Measurements from ENCODE around the gene TEX22.

The TEX22 gene

DNA sequence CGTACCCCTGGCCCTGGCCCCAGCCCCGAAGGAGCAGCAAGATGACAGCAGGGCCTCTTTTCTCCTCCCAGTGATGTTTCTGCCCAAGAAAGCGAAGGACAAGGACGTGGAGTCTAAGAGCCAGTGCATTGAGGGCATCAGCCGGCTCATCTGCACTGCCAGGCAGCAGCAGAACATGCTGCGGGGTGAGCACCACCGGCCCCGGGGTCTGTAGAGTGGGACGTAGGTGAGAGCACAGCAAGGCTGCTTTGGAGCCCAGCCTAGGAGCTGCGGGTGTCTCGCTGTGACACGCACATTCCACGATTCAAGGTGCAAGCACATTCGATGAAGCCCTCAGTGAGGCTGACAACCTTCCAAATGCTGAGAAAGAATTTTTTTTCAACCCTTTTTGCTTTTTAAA lies 5.2 kb upstream of the TEX22 start:
- Histone ChIP-seq H3F3A (ENCODE audit: insufficient read depth, low read length) (no peaks in the 10 kb centered on the region), H3K9ac (ENCODE audit: low read length) (no peak overlapping the region), H3K27ac (ENCODE audit: low read depth, low read length, poor library complexity, severe bottlenecking) (no peak overlapping the region), H3K9me3 (ENCODE audit: low read length) (no peaks in the 10 kb centered on the region), H3K36me3 (ENCODE audit: insufficient read depth, low read length) (no peaks in the 10 kb centered on the region), H3K4me3 (ENCODE audit: low read depth, low read length, poor library complexity, severe bottlenecking) (no peak overlapping the region), H3K9me2 (ENCODE audit: low read depth, low read length) (no peaks in the 10 kb centered on the region), H4K20me1 (ENCODE audit: insufficient read depth, low read length) (no peaks in the 10 kb centered on the region), H3K4me2 (ENCODE audit: low read length) (no peak overlapping the region), H3K27me3 (ENCODE audit: insufficient read depth, low read length) (peaks cover 11% of the 10 kb centered on the region; the same call in 1 of the 2 replicates), H3K4me1 (ENCODE audit: insufficient read depth, low read length, severe bottlenecking) (peaks cover 7% of the 10 kb centered on the region), H3K79me2 (ENCODE audit: insufficient read depth, low read length) (no peaks in the 10 kb centered on the region), H2AFZ (ENCODE audit: low read length) (no peak overlapping the region)
- TF ChIP-seq, protein P1, sequence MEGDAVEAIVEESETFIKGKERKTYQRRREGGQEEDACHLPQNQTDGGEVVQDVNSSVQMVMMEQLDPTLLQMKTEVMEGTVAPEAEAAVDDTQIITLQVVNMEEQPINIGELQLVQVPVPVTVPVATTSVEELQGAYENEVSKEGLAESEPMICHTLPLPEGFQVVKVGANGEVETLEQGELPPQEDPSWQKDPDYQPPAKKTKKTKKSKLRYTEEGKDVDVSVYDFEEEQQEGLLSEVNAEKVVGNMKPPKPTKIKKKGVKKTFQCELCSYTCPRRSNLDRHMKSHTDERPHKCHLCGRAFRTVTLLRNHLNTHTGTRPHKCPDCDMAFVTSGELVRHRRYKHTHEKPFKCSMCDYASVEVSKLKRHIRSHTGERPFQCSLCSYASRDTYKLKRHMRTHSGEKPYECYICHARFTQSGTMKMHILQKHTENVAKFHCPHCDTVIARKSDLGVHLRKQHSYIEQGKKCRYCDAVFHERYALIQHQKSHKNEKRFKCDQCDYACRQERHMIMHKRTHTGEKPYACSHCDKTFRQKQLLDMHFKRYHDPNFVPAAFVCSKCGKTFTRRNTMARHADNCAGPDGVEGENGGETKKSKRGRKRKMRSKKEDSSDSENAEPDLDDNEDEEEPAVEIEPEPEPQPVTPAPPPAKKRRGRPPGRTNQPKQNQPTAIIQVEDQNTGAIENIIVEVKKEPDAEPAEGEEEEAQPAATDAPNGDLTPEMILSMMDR (IDR thresholded peaks at IDR 0.05; ENCODE audit: low read length) = no peak
- TF ChIP-seq EZH2 (IDR thresholded peaks at IDR 0.05; ENCODE audit: borderline replicate concordance, low read length) = no peak

DNA sequence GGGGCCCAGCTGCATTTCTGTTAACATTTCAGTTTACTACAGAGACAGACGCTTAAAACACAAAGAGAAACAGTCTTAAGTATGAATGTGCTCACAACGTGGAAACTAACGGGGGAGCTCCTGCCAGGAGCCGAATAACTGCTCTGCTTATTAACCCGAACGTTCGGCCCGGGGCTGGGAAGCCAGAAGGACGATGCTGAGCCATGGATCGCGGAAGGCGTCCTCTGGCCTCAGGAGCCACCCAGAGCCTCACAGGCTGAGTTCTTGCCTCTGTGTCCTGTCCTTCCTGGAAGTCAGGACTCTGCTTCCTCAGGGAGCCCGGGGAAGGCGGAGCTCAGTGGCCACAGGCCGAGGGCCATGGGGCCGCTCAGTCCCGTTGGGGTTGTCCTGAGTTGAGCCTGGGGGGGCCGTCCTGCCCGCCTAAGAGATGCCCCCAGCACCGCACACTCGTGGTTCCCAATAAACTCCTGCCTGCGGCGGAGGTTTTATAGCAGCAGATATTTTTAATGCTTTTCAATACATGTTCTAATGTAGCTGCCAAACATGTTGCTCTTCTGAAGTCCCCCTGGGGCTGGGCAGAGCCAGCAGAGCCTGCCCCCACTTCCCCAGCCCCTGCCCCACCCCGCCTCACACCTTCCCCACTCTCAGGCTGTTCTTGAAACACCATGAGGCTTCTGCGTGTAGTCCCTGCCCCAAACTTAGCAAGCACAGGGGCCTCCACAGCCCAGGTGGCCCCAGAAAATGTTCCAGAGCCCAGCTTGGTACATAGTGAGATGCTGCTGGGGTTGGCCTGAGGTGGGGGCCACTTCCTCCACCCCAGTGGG lies 3.4 kb upstream of the TEX22 start:
- TF ChIP-seq EZH2 (IDR thresholded peaks at IDR 0.05; ENCODE audit: borderline replicate concordance, low read length) = no peak
- TF ChIP-seq, protein P1 (IDR thresholded peaks at IDR 0.05; ENCODE audit: low read length) = no peak

DNA sequence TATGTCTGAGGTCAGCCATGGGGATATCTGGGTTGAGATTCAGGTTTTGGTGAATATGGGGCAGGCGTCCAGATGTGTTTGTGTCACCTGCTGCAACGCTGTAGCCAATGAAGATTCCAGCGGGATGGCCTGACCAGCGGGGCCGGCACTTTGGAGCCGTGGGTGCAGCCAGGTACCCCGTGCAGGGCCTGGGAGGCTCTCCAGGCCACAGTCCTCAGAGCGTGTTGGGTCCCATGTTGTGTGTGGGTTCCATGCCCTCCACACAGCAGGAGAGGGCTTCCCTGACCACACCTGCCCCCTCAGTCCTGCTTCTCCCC lies 2.8 kb upstream of the TEX22 start:
- no peak overlapping the region for H3K9ac ChIP-seq (ENCODE audit: low read length)
- H3K4me2 ChIP-seq (ENCODE audit: low read length) = no peak overlapping the region
- TF ChIP-seq, protein P1 (IDR thresholded peaks at IDR 0.05; ENCODE audit: low read length) = no peak
- no peak for TF ChIP-seq EZH2 (IDR thresholded peaks at IDR 0.05; ENCODE audit: borderline replicate concordance, low read length)

More for the DNA sequence above, 3.4 kb upstream of the TEX22 start:
- Histone ChIP-seq H3K27ac (ENCODE audit: low read depth, low read length, poor library complexity, severe bottlenecking) (no peak overlapping the region), H3K27me3 (ENCODE audit: insufficient read depth, low read length) (peaks cover 7% of the 10 kb centered on the region; the same call in 1 of the 2 replicates), H3K4me2 (ENCODE audit: low read length) (no peak overlapping the region), H3K79me2 (ENCODE audit: insufficient read depth, low read length) (no peaks in the 10 kb centered on the region), H3K9me3 (ENCODE audit: low read length) (no peaks in the 10 kb centered on the region), H3F3A (ENCODE audit: insufficient read depth, low read length) (no peaks in the 10 kb centered on the region), H3K9ac (ENCODE audit: low read length) (no peak overlapping the region), H4K20me1 (ENCODE audit: insufficient read depth, low read length) (no peaks in the 10 kb centered on the region), H2AFZ (ENCODE audit: low read length) (no peak overlapping the region), H3K4me3 (ENCODE audit: low read depth, low read length, poor library complexity, severe bottlenecking) (no peak overlapping the region), H3K4me1 (ENCODE audit: insufficient read depth, low read length, severe bottlenecking) (peaks cover 19% of the 10 kb centered on the region), H3K36me3 (ENCODE audit: insufficient read depth, low read length) (peaks cover 8% of the 10 kb centered on the region), H3K9me2 (ENCODE audit: low read depth, low read length) (no peaks in the 10 kb centered on the region)

More for the DNA sequence above, 2.8 kb upstream of the TEX22 start:
- Histone ChIP-seq H2AFZ (ENCODE audit: low read length) (no peak overlapping the region), H3K4me3 (ENCODE audit: low read depth, low read length, poor library complexity, severe bottlenecking) (no peak overlapping the region), H3K4me1 (ENCODE audit: insufficient read depth, low read length, severe bottlenecking) (peaks cover 19% of the 10 kb centered on the region), H3K9me3 (ENCODE audit: low read length) (no peaks in the 10 kb centered on the region), H3F3A (ENCODE audit: insufficient read depth, low read length) (no peaks in the 10 kb centered on the region), H3K79me2 (ENCODE audit: insufficient read depth, low read length) (no peaks in the 10 kb centered on the region), H4K20me1 (ENCODE audit: insufficient read depth, low read length) (no peaks in the 10 kb centered on the region), H3K36me3 (ENCODE audit: insufficient read depth, low read length) (peaks cover 13% of the 10 kb centered on the region), H3K27ac (ENCODE audit: low read depth, low read length, poor library complexity, severe bottlenecking) (no peak overlapping the region), H3K27me3 (ENCODE audit: insufficient read depth, low read length) (peaks cover 7% of the 10 kb centered on the region; the same call in 1 of the 2 replicates), H3K9me2 (ENCODE audit: low read depth, low read length) (no peaks in the 10 kb centered on the region)
